A673 (cell line): ENCODE measurements around the gene GCSAML.

Source experiments
- EZH2 ChIP-seq: fragments of 200-600 bp; sonication (generic); IDR thresholded peaks from 2 replicates; pipeline ENCODE4 v1.6.1; 2017; ENCODE audit warnings: borderline replicate concordance, low read depth, mild to moderate bottlenecking, mixed read lengths, antibody characterized with exemption, low read length; ENCODE audit not compliant: poor library complexity, severe bottlenecking
- TF ChIP-seq, protein P1 (sequence below): fragments of 300-800, 200-600 bp; sonication (generic); conservative IDR thresholded peaks from 2 replicates; pipeline ENCODE4 v1.5.1; 2017; ENCODE audit warnings: low read depth, mild to moderate bottlenecking, antibody characterized with exemption, low read length, moderate library complexity, mixed read lengths

DNA sequence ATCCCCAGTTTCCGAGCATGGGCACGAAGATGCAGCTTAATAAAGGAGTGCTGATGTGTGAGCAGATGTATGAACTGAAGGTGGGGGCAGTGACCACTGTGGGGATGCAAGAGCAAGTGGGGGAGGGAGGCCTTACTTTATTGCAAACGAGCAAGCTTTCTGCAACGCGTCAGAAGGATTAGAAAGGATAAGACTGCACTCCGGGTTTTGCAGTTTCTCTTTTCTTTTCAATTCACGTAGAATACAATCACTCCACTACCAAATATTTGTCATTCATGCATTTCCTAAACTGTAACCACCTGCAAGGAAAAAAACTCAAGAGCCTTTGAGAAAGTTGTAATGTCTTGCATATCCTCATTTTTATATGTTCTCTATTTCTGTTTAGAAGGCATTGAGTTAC is 8.4 kb upstream of the GCSAML start:
- TF ChIP-seq, protein P1, sequence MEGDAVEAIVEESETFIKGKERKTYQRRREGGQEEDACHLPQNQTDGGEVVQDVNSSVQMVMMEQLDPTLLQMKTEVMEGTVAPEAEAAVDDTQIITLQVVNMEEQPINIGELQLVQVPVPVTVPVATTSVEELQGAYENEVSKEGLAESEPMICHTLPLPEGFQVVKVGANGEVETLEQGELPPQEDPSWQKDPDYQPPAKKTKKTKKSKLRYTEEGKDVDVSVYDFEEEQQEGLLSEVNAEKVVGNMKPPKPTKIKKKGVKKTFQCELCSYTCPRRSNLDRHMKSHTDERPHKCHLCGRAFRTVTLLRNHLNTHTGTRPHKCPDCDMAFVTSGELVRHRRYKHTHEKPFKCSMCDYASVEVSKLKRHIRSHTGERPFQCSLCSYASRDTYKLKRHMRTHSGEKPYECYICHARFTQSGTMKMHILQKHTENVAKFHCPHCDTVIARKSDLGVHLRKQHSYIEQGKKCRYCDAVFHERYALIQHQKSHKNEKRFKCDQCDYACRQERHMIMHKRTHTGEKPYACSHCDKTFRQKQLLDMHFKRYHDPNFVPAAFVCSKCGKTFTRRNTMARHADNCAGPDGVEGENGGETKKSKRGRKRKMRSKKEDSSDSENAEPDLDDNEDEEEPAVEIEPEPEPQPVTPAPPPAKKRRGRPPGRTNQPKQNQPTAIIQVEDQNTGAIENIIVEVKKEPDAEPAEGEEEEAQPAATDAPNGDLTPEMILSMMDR: no peak
- no peak for TF ChIP-seq EZH2
